ENCODE measurements around the gene FAM20A. TPM values are rescaled to one million over a fixed set of nuclear protein-coding genes. Genes with fewer than 3 reads are reported as not detected.

The FAM20A gene
- total and polyA plus RNA-seq, 4 donors: 14.9 to 72.0 (median 58.6) TPM

- TF ChIP-seq, protein P1, sequence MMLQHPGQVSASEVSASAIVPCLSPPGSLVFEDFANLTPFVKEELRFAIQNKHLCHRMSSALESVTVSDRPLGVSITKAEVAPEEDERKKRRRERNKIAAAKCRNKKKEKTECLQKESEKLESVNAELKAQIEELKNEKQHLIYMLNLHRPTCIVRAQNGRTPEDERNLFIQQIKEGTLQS (IDR thresholded peaks at IDR 0.05): no peak
Measured at GRCh38 chr17:68595496-68595895, 5.7 kb downstream of the FAM20A start (continued).

- H3K27ac ChIP-seq (ENCODE audit: low read depth in 1 of 2, low read length in 2 of 2): no peak overlapping the region
- H3K4me3 ChIP-seq (ENCODE audit: low read depth in 1 of 3, low read length in 3 of 3): no peak overlapping the region
- DNase-seq (ENCODE audit: low spot score): no peak
- no peak overlapping the region for H3K9ac ChIP-seq (ENCODE audit: low read depth in 1 of 2, low read length in 2 of 2)
- no peaks in the 10 kb centered on the region for H3K9me3 ChIP-seq (ENCODE audit: control insufficient read depth in 4 of 4, low read length in 3 of 4)
- H3K27me3 ChIP-seq (ENCODE audit: control insufficient read depth in 4 of 4, insufficient read depth in 4 of 4, low read length in 3 of 4): no peaks in the 10 kb centered on the region
- peaks cover 0 to 3% (median 0%) of the 10 kb centered on the region in 4 donors for H3K36me3 ChIP-seq (ENCODE audit: control insufficient read depth in 4 of 4, insufficient read depth in 3 of 4, low read depth in 1 of 4, low read length in 3 of 4)
- H3K4me1 ChIP-seq (ENCODE audit: control insufficient read depth in 4 of 4, insufficient read depth in 4 of 4, low read length in 3 of 4): peaks cover 14 to 51% (median 41%) of the 10 kb centered on the region in 4 donors
- WGBS: 95% methylated on average over 2 of the region's 2 CpGs
- TF ChIP-seq YY1 (IDR thresholded peaks at IDR 0.05) (no peak), ZBTB33 (IDR thresholded peaks at IDR 0.05) (no peak), SP1 (IDR thresholded peaks at IDR 0.05) (no peak), HNF4G (IDR thresholded peaks at IDR 0.05) (no peak), EGR1 (IDR thresholded peaks at IDR 0.05; ENCODE audit: low read depth in 2 of 2) (no peak), FOXA1 (IDR thresholded peaks at IDR 0.05) (no peak), RAD21 (IDR thresholded peaks at IDR 0.05) (no peak)
- TF ChIP-seq, protein P2, sequence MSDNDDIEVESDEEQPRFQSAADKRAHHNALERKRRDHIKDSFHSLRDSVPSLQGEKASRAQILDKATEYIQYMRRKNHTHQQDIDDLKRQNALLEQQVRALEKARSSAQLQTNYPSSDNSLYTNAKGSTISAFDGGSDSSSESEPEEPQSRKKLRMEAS (IDR thresholded peaks at IDR 0.05): no peak
Measured at GRCh38 chr17:68594552-68594951, 6.6 kb downstream of the FAM20A start.

GRCh38 chr17:68592682-68593641 is 8.2 kb downstream of the FAM20A start:
- TF ChIP-seq YY1 (IDR thresholded peaks at IDR 0.05) (no peak), SP1 (IDR thresholded peaks at IDR 0.05) (no peak), HNF4A (conservative IDR thresholded peaks at IDR 0.05) (no peak), REST (IDR thresholded peaks at IDR 0.05) (no peak), RAD21 (IDR thresholded peaks at IDR 0.05) (no peak), NR2F2 (IDR thresholded peaks at IDR 0.05) (no peak), TAF1 (conservative IDR thresholded peaks at IDR 0.05) (no peak), EGR1 (IDR thresholded peaks at IDR 0.05; ENCODE audit: low read depth in 2 of 2) (no peak)
- TF ChIP-seq, protein P2 (IDR thresholded peaks at IDR 0.05): no peak
- H3K27me3 ChIP-seq (ENCODE audit: control insufficient read depth in 4 of 4, insufficient read depth in 4 of 4, low read length in 3 of 4): no peaks in the 10 kb centered on the region
- no peak overlapping the region for H3K9ac ChIP-seq (ENCODE audit: low read depth in 1 of 2, low read length in 2 of 2)
- peaks cover 0 to 8% (median 4%) of the 10 kb centered on the region in 4 donors for H3K36me3 ChIP-seq (ENCODE audit: control insufficient read depth in 4 of 4, insufficient read depth in 3 of 4, low read depth in 1 of 4, low read length in 3 of 4)
- no peak overlapping the region for H3K27ac ChIP-seq (ENCODE audit: low read depth in 1 of 2, low read length in 2 of 2)
- no peak overlapping the region for H3K4me3 ChIP-seq (ENCODE audit: low read depth in 1 of 3, low read length in 3 of 3)
- H3K4me1 ChIP-seq (ENCODE audit: control insufficient read depth in 4 of 4, insufficient read depth in 4 of 4, low read length in 3 of 4): peaks cover 13 to 59% (median 48%) of the 10 kb centered on the region in 4 donors
- no peak for DNase-seq (ENCODE audit: low spot score)
- 54% methylated on average over 3 of the region's 3 CpGs for whole genome bisulfite sequencing
- H3K9me3 ChIP-seq (ENCODE audit: control insufficient read depth in 4 of 4, low read length in 3 of 4): no peaks in the 10 kb centered on the region
